ENCODE measurements around the gene EEF1G. TPM values are rescaled to one million over a fixed set of nuclear protein-coding genes. Genes with fewer than 3 reads are reported as not detected.
A peak's percentile ranks its signal among the peaks of the same experiment; 100 is the strongest.

Gene EEF1G
- total and polyA plus RNA-seq, 2 of the 13 experiments (the other 11 are each of a cell fraction or from before 2014, with no cell fraction given): 1,787 to 2,144 TPM

- TF ChIP-seq TFE3 (CRISPR knock-in tag; IDR thresholded peaks at IDR 0.05): no peak
- TF ChIP-seq ZNF234 (CRISPR knock-in tag; conservative IDR thresholded peaks at IDR 0.05): 0 out of 2 replicates have a peak, but pooled peaks have one; percentile 12
- TF ChIP-seq MAFF (IDR thresholded peaks at IDR 0.05; ENCODE audit: low read depth, low read length): no peak
- TF ChIP-seq PBX2 (CRISPR knock-in tag; IDR thresholded peaks at IDR 0.05): no peak
- peak; percentile 28; the same call in 1 of the 2 replicates for TF ChIP-seq SP5 (CRISPR knock-in tag; IDR thresholded peaks at IDR 0.05; ENCODE audit: borderline replicate concordance, low read depth)
- no peak for TF ChIP-seq ZNF75D (CRISPR knock-in tag; IDR thresholded peaks at IDR 0.05; ENCODE audit: borderline replicate concordance)
- TF ChIP-seq RXRB (CRISPR knock-in tag; IDR thresholded peaks at IDR 0.05; ENCODE audit: borderline replicate concordance): no peak
- no peak for TF ChIP-seq PLSCR1 (CRISPR knock-in tag; IDR thresholded peaks at IDR 0.05; ENCODE audit: borderline replicate concordance)
- no peak for TF ChIP-seq ZNF362 (CRISPR knock-in tag; IDR thresholded peaks at IDR 0.05; ENCODE audit: borderline replicate concordance)
- TF ChIP-seq KDM1A (CRISPR knock-in tag; IDR thresholded peaks at IDR 0.05): no peak
- TF ChIP-seq ZSCAN21 (CRISPR knock-in tag; IDR thresholded peaks at IDR 0.05; ENCODE audit: borderline replicate concordance): peak; percentile 65; the same call in 1 of the 2 replicates
- 0 out of 2 replicates have a peak, but pooled peaks have one; percentile 23 for TF ChIP-seq ATF6 (CRISPR knock-in tag; conservative IDR thresholded peaks at IDR 0.05)
- peak; percentile 50; the same call in 1 of the 2 replicates for TF ChIP-seq ERF (CRISPR knock-in tag; IDR thresholded peaks at IDR 0.05)
- TF ChIP-seq ZNF703 (CRISPR knock-in tag; IDR thresholded peaks at IDR 0.05; ENCODE audit: borderline replicate concordance): no peak
- no peak for TF ChIP-seq SRSF9 (IDR thresholded peaks at IDR 0.05; ENCODE audit: borderline replicate concordance, insufficient read depth, low read depth, low read length, poor library complexity, severe bottlenecking)
- TF ChIP-seq MATR3 (CRISPR knock-in tag; IDR thresholded peaks at IDR 0.05): no peak
- no peak for TF ChIP-seq ZMAT5 (CRISPR knock-in tag; IDR thresholded peaks at IDR 0.05; ENCODE audit: borderline replicate concordance, low read depth)
- TF ChIP-seq JUND (CRISPR knock-in tag; IDR thresholded peaks at IDR 0.05): no peak
Observed at GRCh38 chr11:62546244-62546928, 27.3 kb downstream of the EEF1G start, which contains the start of gene AHNAK (continued).

All from HepG2 (cell line).